ENCODE measurements around the gene BEND6. TPM values are rescaled to one million over a fixed set of nuclear protein-coding genes. Genes with fewer than 3 reads are reported as not detected.
A peak's percentile ranks its signal among the peaks of the same experiment; 100 is the strongest.

Gene BEND6
- total RNA-seq, 1 experiment from 2014 or later = 8.0 TPM

DNA sequence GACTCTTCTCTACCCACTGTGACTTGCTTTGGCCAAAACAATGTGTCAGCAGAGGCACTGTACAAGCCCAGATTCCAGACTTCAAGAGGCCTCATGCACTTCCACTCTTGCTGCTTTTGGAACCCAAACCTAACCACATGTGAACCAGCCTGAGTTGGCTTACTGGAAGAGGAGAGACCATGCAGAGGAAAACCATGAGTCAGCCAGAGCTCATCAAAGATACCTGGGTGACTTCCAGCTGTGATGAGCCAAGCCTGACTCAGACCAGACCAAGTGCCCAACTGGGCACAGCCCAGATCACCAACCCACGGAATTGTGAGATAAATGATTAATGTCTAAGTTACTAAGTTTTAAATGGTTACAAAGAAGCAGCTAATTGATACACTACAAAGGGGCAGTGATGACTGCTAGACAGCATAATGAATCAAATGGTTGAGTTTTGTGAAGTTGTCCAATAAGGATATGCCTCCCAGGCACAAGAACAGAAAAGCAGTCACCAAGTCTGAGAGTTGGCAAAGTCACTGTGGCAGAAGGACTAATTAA is 16.2 kb upstream of the BEND6 start:
- H3K4me1 ChIP-seq (ENCODE audit: control insufficient read depth, insufficient read depth, low read length) = peaks cover 13% of the 10 kb centered on the region
- TF ChIP-seq TCF7L2 (IDR thresholded peaks at IDR 0.05; ENCODE audit: low read depth, low read length) = peak; percentile 67; the same call in 1 of the 2 replicates
- TF ChIP-seq, protein P1, sequence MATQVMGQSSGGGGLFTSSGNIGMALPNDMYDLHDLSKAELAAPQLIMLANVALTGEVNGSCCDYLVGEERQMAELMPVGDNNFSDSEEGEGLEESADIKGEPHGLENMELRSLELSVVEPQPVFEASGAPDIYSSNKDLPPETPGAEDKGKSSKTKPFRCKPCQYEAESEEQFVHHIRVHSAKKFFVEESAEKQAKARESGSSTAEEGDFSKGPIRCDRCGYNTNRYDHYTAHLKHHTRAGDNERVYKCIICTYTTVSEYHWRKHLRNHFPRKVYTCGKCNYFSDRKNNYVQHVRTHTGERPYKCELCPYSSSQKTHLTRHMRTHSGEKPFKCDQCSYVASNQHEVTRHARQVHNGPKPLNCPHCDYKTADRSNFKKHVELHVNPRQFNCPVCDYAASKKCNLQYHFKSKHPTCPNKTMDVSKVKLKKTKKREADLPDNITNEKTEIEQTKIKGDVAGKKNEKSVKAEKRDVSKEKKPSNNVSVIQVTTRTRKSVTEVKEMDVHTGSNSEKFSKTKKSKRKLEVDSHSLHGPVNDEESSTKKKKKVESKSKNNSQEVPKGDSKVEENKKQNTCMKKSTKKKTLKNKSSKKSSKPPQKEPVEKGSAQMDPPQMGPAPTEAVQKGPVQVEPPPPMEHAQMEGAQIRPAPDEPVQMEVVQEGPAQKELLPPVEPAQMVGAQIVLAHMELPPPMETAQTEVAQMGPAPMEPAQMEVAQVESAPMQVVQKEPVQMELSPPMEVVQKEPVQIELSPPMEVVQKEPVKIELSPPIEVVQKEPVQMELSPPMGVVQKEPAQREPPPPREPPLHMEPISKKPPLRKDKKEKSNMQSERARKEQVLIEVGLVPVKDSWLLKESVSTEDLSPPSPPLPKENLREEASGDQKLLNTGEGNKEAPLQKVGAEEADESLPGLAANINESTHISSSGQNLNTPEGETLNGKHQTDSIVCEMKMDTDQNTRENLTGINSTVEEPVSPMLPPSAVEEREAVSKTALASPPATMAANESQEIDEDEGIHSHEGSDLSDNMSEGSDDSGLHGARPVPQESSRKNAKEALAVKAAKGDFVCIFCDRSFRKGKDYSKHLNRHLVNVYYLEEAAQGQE (IDR thresholded peaks at IDR 0.05; ENCODE audit: insufficient read depth in 1 of 2, low read depth in 2 of 2, low read length in 1 of 2) = no peak
- TF ChIP-seq POLR2AphosphoS5 (IDR thresholded peaks at IDR 0.05; ENCODE audit: low read depth, low read length) = peak; percentile 80; the same call in 1 of the 2 replicates
- intact Hi-C loops (cut with micrococcal nuclease; ENCODE audit: unreplicated experiment) (no loop called here), in situ Hi-C loops (cut with HindIII; ENCODE audit: low pct_unique_long_range_greater_than_20kb, low sequenced_read_pairs) (no loop called here)
- ATAC-seq (peak; percentile 100), DNase-seq (ENCODE audit: low read depth, low spot score) (peak; percentile 100)
- no TSS peak for BruUV-seq (replicated peaks)
- ChIA-PET CTCF (interaction anchor here (1.2 kb wide), 1 partner anchor 16 kb away, joined by 5 read pairs; the partner anchor contains the start of gene BEND6), POLR2A (interaction anchor here (0.5 to 1.0 kb wide), 3 partner anchors 18 to 54 kb away, joined by 3 to 4 read pairs (median 3); no protein-coding TSS in a partner anchor)
- H3K36me3 ChIP-seq (ENCODE audit: control insufficient read depth, insufficient read depth, low read length) = no peaks in the 10 kb centered on the region
- H3K4me3 ChIP-seq (ENCODE audit: low read depth in 2 of 2, low read length in 2 of 2) = peak overlapping the region in 1 of 2 experiments; percentile 12; a peak in 1 of 4 replicates
- H3K9me3 ChIP-seq (ENCODE audit: control insufficient read depth, insufficient read depth, low read depth, low read length) = no peaks in the 10 kb centered on the region; the same call in 1 of the 2 replicates
- no peaks in the 10 kb centered on the region for H3K27me3 ChIP-seq (ENCODE audit: control insufficient read depth, insufficient read depth, low read length)
- peak overlapping the region; percentile 5 for H3K27ac ChIP-seq (ENCODE audit: low read length)

DNA sequence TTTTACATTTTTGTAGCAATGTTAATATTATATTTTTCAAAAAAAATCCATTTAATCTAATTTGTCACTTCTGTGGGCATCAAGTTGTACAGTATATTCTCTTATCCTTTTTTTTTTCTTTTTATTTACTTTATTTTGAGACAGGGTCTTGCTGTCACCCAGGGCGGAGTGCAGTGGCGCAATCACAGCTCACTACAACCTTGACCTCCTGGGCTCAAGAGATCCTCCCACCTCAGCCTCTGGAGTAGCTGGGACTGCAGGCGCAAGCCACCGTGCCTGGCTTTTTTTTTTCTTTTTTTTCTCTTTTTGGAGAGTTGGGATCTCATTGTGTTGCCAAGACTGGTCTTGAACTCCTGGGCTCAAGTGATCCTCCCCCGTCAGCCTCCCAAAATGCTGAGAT is 14.4 kb upstream of the BEND6 start:
- intact Hi-C loops (cut with micrococcal nuclease; ENCODE audit: unreplicated experiment) (no loop called here), in situ Hi-C loops (cut with HindIII; ENCODE audit: low pct_unique_long_range_greater_than_20kb, low sequenced_read_pairs) (no loop called here)
- ATAC-seq (no peak), DNase-seq (ENCODE audit: low read depth, low spot score) (no peak)
- no peaks in the 10 kb centered on the region; the same call in 1 of the 2 replicates for H3K9me3 ChIP-seq (ENCODE audit: control insufficient read depth, insufficient read depth, low read depth, low read length)
- TF ChIP-seq, protein P1 (IDR thresholded peaks at IDR 0.05; ENCODE audit: insufficient read depth in 1 of 2, low read depth in 2 of 2, low read length in 1 of 2) = no peak
- TF ChIP-seq, protein P2, sequence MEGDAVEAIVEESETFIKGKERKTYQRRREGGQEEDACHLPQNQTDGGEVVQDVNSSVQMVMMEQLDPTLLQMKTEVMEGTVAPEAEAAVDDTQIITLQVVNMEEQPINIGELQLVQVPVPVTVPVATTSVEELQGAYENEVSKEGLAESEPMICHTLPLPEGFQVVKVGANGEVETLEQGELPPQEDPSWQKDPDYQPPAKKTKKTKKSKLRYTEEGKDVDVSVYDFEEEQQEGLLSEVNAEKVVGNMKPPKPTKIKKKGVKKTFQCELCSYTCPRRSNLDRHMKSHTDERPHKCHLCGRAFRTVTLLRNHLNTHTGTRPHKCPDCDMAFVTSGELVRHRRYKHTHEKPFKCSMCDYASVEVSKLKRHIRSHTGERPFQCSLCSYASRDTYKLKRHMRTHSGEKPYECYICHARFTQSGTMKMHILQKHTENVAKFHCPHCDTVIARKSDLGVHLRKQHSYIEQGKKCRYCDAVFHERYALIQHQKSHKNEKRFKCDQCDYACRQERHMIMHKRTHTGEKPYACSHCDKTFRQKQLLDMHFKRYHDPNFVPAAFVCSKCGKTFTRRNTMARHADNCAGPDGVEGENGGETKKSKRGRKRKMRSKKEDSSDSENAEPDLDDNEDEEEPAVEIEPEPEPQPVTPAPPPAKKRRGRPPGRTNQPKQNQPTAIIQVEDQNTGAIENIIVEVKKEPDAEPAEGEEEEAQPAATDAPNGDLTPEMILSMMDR (IDR thresholded peaks at IDR 0.05) = no peak
- TF ChIP-seq SIN3A (IDR thresholded peaks at IDR 0.05; ENCODE audit: borderline replicate concordance, insufficient read depth, low read depth, low read length) (no peak), TCF7L2 (IDR thresholded peaks at IDR 0.05; ENCODE audit: low read depth, low read length) (no peak), POLR2AphosphoS5 (IDR thresholded peaks at IDR 0.05; ENCODE audit: low read depth, low read length) (no peak)
- no peak overlapping the region for H3K27ac ChIP-seq (ENCODE audit: low read length)
- no peaks in the 10 kb centered on the region for H3K36me3 ChIP-seq (ENCODE audit: control insufficient read depth, insufficient read depth, low read length)
- H3K4me1 ChIP-seq (ENCODE audit: control insufficient read depth, insufficient read depth, low read length) = peaks cover 13% of the 10 kb centered on the region
- ChIA-PET POLR2A (no interaction called here), CTCF (no interaction called here)
- BruUV-seq (replicated peaks) = no TSS peak
- H3K27me3 ChIP-seq (ENCODE audit: control insufficient read depth, insufficient read depth, low read length) = no peaks in the 10 kb centered on the region
- no peak overlapping the region for H3K4me3 ChIP-seq (ENCODE audit: low read depth in 2 of 2, low read length in 2 of 2)
